Omental fat pad (tissue), 4 donors: ENCODE results near the gene PSME1. TPM values are rescaled to one million over a fixed set of nuclear protein-coding genes. Genes with fewer than 3 reads are reported as not detected.

Source experiments
- ATAC-seq: fragments of 150-250 bp; one replicate; pipeline ENCODE4 v1.9.1; 2016; ENCODE audit warnings: mild to moderate bottlenecking, moderate library complexity; ENCODE audit not compliant: low FRiP score
- DNase-seq: peaks from one replicate; pipeline ENCODE4 v3.0.0-alpha.2; 2019; ENCODE audit warnings: low spot score
- total RNA-seq, 4 donors: library from RNA; depleted of rRNA; stranded (reverse); fragments of >200 nt; gene quantifications; one replicate each; pipeline ENCODE4 v1.1.0, GENCODE V29; 2016
- TF ChIP-seq, protein P1 (sequence below), 3 donors: fragments of 450-650 bp; IDR thresholded peaks; one replicate each; pipeline ENCODE4 v1.5.1; 2016 to 2017; ENCODE audit warnings: antibody characterized with exemption in 3 of 3, mild to moderate bottlenecking in 3 of 3, moderate library complexity in 2 of 3

PSME1 gene
- total RNA-seq, 4 donors from 2014 or later: 89.1 to 158 (median 96.8) TPM

DNA sequence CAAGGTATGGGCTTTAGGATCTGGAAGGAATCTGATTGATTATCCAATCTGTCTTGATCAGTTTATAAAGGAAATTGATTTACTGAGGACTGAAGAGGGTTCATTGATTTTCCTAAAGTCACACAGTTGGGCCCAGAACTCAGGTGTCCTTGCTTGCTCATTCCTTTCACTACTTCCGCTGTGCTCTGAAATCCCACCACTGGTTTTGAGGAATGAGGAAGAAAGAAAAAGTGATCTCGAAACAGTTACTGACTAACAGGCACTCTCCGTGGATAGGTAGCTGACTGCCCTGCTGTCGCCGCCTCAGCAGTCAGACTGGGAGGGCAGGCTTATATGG is 5.6 kb upstream of the PSME1 start, which contains the start of gene FITM1:
FITM1 (plus strand) TSS at position 280 of the 337 bp plus-strand sequence. CDS start 905 bp downstream, outside the sequence.
- TF ChIP-seq, protein P1, sequence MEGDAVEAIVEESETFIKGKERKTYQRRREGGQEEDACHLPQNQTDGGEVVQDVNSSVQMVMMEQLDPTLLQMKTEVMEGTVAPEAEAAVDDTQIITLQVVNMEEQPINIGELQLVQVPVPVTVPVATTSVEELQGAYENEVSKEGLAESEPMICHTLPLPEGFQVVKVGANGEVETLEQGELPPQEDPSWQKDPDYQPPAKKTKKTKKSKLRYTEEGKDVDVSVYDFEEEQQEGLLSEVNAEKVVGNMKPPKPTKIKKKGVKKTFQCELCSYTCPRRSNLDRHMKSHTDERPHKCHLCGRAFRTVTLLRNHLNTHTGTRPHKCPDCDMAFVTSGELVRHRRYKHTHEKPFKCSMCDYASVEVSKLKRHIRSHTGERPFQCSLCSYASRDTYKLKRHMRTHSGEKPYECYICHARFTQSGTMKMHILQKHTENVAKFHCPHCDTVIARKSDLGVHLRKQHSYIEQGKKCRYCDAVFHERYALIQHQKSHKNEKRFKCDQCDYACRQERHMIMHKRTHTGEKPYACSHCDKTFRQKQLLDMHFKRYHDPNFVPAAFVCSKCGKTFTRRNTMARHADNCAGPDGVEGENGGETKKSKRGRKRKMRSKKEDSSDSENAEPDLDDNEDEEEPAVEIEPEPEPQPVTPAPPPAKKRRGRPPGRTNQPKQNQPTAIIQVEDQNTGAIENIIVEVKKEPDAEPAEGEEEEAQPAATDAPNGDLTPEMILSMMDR (IDR thresholded peaks at IDR 0.05): no peak
- DNase-seq: no peak
- no peak for ATAC-seq

DNA sequence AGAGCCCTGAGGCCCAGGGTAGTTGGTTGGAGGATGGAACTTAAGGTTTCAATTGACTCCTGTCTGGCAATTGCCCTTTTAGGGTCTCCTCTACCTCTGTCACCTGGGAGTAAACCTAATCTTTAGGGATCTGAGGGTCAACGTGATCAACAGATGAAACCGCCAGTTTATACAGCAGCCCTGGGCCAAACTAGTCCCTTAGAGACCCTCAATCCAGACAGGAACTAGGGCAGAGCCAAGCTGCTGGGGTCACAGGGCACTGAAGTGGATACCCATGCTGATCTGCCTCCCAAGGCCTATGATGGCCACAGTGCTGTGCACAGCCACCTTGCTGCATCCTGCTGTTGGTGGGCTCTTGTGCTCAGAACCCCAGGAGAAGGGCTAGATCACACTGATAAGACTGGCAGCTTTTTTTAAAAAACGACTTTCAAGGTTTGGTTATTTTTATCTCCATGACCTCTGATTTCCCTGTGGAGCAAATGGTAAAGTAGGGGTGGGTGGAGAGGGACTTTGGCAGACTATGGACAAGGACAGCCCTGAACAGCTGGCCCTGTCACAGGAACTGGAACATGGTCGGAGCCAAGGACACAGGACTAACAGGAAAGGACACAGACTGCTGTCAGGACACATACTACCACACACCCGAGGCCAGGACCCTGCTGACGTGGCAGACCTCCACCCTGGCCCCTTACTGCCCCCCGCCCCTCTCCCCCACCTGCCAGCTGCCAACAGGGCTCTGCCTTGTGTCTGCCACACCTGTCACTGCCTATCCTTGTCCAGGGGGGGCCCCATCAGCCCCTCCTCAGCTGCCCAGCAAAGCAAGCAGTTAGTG is 5.1 kb upstream of the PSME1 start:
- TF ChIP-seq, protein P1 (IDR thresholded peaks at IDR 0.05): no peak
- ATAC-seq: no peak
- no peak for DNase-seq

DNA sequence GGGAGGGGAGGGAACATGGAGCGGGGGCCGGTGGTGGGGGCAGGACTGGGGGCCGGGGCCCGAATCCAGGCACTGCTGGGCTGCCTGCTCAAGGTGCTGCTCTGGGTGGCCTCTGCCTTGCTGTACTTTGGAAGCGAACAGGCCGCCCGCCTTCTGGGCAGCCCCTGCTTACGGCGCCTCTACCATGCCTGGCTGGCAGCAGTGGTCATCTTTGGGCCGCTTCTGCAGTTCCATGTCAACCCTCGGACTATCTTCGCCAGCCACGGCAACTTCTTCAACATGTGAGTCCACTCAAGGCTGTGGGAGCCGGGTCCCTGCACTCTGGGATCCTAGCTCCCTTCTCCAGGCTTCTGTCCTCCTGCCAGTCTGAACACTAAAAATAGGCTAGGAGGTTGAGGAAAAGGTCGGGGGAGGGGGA is 4.4 kb upstream of the PSME1 start:
- ATAC-seq: no peak
- TF ChIP-seq, protein P1 (IDR thresholded peaks at IDR 0.05): no peak
- DNase-seq: no peak

DNA sequence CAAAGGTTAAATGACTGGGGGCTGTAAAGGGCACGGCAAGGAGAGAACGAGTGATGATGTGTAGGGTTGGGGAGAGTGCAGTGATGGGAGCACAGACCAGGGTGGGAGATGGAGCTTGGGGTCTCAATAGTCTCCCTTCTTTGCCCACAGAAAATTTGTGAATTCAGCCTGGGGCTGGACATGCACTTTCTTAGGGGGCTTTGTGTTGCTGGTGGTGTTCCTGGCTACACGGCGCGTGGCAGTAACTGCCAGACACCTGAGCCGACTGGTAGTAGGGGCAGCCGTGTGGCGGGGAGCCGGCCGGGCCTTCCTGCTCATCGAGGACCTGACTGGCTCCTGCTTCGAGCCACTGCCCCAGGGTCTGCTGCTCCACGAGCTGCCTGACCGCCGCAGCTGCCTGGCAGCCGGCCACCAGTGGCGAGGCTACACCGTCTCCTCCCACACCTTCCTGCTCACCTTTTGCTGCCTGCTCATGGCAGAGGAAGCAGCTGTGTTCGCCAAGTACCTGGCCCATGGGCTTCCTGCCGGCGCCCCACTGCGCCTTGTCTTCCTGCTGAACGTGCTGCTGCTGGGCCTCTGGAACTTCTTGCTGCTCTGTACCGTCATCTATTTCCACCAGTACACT is 3.8 kb upstream of the PSME1 start:
- no peak for ATAC-seq
- DNase-seq: no peak
- TF ChIP-seq, protein P1 (IDR thresholded peaks at IDR 0.05): no peak

DNA sequence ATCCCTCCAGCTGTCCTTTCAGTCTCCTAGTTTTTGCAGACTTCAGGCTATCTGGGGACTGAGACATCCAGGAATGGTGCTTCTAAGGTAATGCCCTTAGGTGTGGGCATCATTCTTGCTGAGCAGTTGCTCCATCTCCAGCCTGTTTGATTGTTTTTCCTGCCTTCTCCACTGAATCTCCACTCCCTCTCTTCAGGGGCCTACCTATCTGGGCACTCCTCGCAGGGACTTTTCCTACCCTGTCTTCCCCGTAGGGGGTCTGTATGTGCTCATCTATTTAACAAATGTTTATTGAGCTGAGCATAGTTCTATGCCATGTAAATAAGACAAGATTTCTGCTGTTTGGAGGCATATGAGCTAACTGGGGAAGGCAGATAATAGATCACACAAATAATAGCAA is 3.0 kb upstream of the PSME1 start:
- DNase-seq: no peak
- TF ChIP-seq, protein P1 (IDR thresholded peaks at IDR 0.05): no peak
- ATAC-seq: no peak

DNA sequence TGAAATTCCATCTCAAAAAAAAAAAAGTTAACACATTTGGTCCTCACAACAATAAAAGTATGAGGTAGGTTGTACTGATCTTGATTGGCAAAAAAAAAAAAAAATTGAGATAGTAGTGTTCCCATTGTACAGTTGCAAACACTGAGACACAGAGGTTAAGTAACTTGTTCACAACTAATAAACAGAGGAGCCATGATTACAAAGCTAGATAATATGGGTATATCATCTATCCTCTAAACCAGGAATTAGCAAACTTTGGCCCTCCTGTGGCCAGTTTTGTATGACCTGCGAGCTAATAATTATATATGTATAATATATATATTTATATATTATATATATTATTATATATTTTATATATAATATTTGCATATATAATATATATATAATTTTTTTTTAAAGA is 2.3 kb upstream of the PSME1 start:
- no peak for ATAC-seq
- DNase-seq: no peak
- TF ChIP-seq, protein P1 (IDR thresholded peaks at IDR 0.05): no peak

DNA sequence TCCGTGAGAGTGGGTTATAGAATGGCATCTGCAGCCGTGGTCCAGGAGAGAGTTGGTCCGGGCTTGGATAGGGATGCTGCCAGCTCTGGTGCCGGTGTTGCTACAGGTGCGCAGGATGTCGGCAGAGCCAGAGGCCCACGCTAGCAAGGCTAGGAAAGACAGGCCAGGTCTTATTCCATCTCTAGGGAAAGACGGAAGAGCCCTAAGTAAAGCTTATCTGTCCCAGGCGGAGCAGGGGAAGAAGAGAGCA is 485 bp upstream of the PSME1 start:
- TF ChIP-seq, protein P1 (IDR thresholded peaks at IDR 0.05): no peak
- DNase-seq: no peak
- no peak for ATAC-seq
